Stimulated activated CD4-positive, alpha-beta T cell treated with anti-CD3 and anti-CD28 coated beads, TNF-alpha, amount 100 ng/mL, for 48 hours (primary cell): ENCODE results near the gene MPV17L2.

ENCODE experiments used
- DNase-seq, 3 donors: peaks; one replicate each; pipeline ENCODE4 v3.0.0-alpha.2; 2020; ENCODE audit warnings: low read depth in 3 of 3

The MPV17L2 gene

GRCh38 chr19:18160971-18161635 is 31.9 kb upstream of the MPV17L2 start:
- DNase-seq = peak; percentile 61 to 69 (median 64)

GRCh38 chr19:18161636-18162002 is 31.4 kb upstream of the MPV17L2 start:
- no peak for DNase-seq

GRCh38 chr19:18164072-18164471 is 28.9 kb upstream of the MPV17L2 start:
- DNase-seq = no peak

- DNase-seq = no peak
Observed at GRCh38 chr19:18165794-18166544, 27.0 kb upstream of the MPV17L2 start.

- no peak for DNase-seq
Observed at GRCh38 chr19:18167011-18167410, 26.0 kb upstream of the MPV17L2 start.

GRCh38 chr19:18167975-18168645 is 24.9 kb upstream of the MPV17L2 start:
- DNase-seq = peak; percentile 28 to 57 (median 53)

GRCh38 chr19:18168673-18169381 is 24.2 kb upstream of the MPV17L2 start:
- DNase-seq = no peak

GRCh38 chr19:18170714-18171255 is 22.2 kb upstream of the MPV17L2 start:
- no peak for DNase-seq

GRCh38 chr19:18171605-18172327 is 21.3 kb upstream of the MPV17L2 start:
- no peak for DNase-seq

- no peak for DNase-seq
Observed at GRCh38 chr19:18172331-18173053, 20.5 kb upstream of the MPV17L2 start.

GRCh38 chr19:18173054-18173571 is 19.9 kb upstream of the MPV17L2 start:
- no peak for DNase-seq

- DNase-seq = peak in 1 of 3 donors; percentile 38
Observed at GRCh38 chr19:18173572-18174288, 19.3 kb upstream of the MPV17L2 start, which contains the start of gene IFI30. Gene IFI30 (plus strand): TSS chr19:18173813. CDS start chr19:18173842, 29 bp downstream.

GRCh38 chr19:18174983-18175382 is 18.0 kb upstream of the MPV17L2 start:
- DNase-seq = no peak

- DNase-seq = no peak
Observed at GRCh38 chr19:18176367-18177310, 16.4 kb upstream of the MPV17L2 start.

- no peak for DNase-seq
Observed at GRCh38 chr19:18179957-18180356, 13.1 kb upstream of the MPV17L2 start.

- no peak for DNase-seq
Observed at GRCh38 chr19:18183529-18183928, 9.5 kb upstream of the MPV17L2 start.

- DNase-seq = no peak
Observed at GRCh38 chr19:18185538-18185937, 7.5 kb upstream of the MPV17L2 start.

GRCh38 chr19:18190278-18190677 is 2.7 kb upstream of the MPV17L2 start:
- DNase-seq = no peak
